ENCODE data around the gene MDGA2.

GRCh38 chr14:47153746-47154145 lies 521.7 kb downstream of the MDGA2 start:
- no peak for TF ChIP-seq SP1 (IDR thresholded peaks at IDR 0.05; ENCODE audit: low read depth, low read length)
- no peak for TF ChIP-seq CTCF (IDR thresholded peaks at IDR 0.05; ENCODE audit: control extremely low read depth in 1 of 3, insufficient read depth in 1 of 3, low read depth in 1 of 3, low read length in 3 of 3)
- TF ChIP-seq EP300 (IDR thresholded peaks at IDR 0.05; ENCODE audit: borderline replicate concordance in 1 of 2, low read depth in 2 of 2, low read length in 2 of 2) = no peak
- TF ChIP-seq EZH2 (IDR thresholded peaks at IDR 0.05; ENCODE audit: low read depth, low read length, severe bottlenecking) = no peak

All from H1 (cell line).